PC-9 (cell line): ENCODE measurements around the gene ZNRD2. TPM values are rescaled to one million over a fixed set of nuclear protein-coding genes. Genes with fewer than 3 reads are reported as not detected.
A peak's percentile ranks its signal among the peaks of the same experiment; 100 is the strongest.

Experiments used
- BruUV-seq: library from RNA; stranded (reverse); fragments of 400-500 nt; replicated peaks from 2 replicates; lab custom pipeline; 2021; lab: Mats Ljungman, UMichigan
- CTCF ChIA-PET: fragments of 300-600 bp; sonication (Branson Sonifier 250); formaldehyde crosslinking; loops from one replicate; lab custom pipeline; 2022; ENCODE audit warnings: antibody characterized with exemption; lab: Charles Lee
- POLR2A ChIA-PET: fragments of 300-600 bp; sonication (Branson Sonifier 250); formaldehyde crosslinking; loops from one replicate; lab custom pipeline; 2022; ENCODE audit warnings: antibody characterized with exemption; ENCODE audit not compliant: unreplicated experiment; lab: Charles Lee
- DNase-seq, 2 experiments: peaks; one replicate each; pipeline versions ENCODE4 v3.0.0 to v3.0.0-alpha.2; 2015 to 2022; ENCODE audit warnings: mixed read lengths in 1 of 2
- H2AFZ ChIP-seq: fragments of 200-600 bp; sonication (generic); 2 replicates; pipeline ENCODE4 v1.8.1; 2017; ENCODE audit warnings: antibody characterized with exemption
- H3F3A ChIP-seq: fragments of 200-600 bp; sonication (generic); 2 replicates; pipeline ENCODE4 v1.8.1; 2017; ENCODE audit warnings: antibody characterized with exemption, mild to moderate bottlenecking, low read depth; ENCODE audit not compliant: insufficient read depth
- H3K27ac ChIP-seq: fragments of 200-600 bp; sonication (generic); 2 replicates; pipeline ENCODE4 v1.6.1; 2016; ENCODE audit warnings: mixed run types
- H3K27me3 ChIP-seq: fragments of 200-600 bp; sonication (generic); 2 replicates; pipeline ENCODE4 v1.6.1; 2016; ENCODE audit warnings: low read depth, mixed run types; ENCODE audit not compliant: insufficient read depth
- H3K36me3 ChIP-seq: fragments of 200-600 bp; sonication (generic); 2 replicates; pipeline ENCODE4 v1.6.1; 2016; ENCODE audit warnings: low read depth, mixed run types
- H3K4me1 ChIP-seq: fragments of 200-600 bp; sonication (generic); replicated peaks from 2 replicates; pipeline ENCODE4 v1.6.1; 2016; ENCODE audit warnings: mixed run types; ENCODE audit not compliant: insufficient read depth
- H3K4me2 ChIP-seq: fragments of 200-600 bp; sonication (generic); 2 replicates; pipeline ENCODE4 v1.6.1; 2017; ENCODE audit warnings: mixed run types
- H3K4me3 ChIP-seq: fragments of 200-600 bp; sonication (generic); 2 replicates; pipeline ENCODE4 v1.6.1; 2016; ENCODE audit warnings: mixed run types
- H3K79me2 ChIP-seq: fragments of 200-600 bp; sonication (generic); 2 replicates; pipeline ENCODE4 v1.6.1; 2017; ENCODE audit warnings: low read depth, mixed run types
- H3K9me2 ChIP-seq: fragments of 200-600 bp; sonication (generic); 2 replicates; pipeline ENCODE4 v1.8.1; 2017; ENCODE audit warnings: mild to moderate bottlenecking; ENCODE audit not compliant: insufficient read depth
- H3K9me3 ChIP-seq: fragments of 200-600 bp; sonication (generic); 2 replicates; pipeline ENCODE4 v1.8.1; 2016; ENCODE audit warnings: low read depth; ENCODE audit not compliant: insufficient read depth
- H4K20me1 ChIP-seq: fragments of 200-600 bp; sonication (generic); 2 replicates; pipeline ENCODE4 v1.8.1; 2017; ENCODE audit not compliant: insufficient read depth
- EZH2 ChIP-seq: fragments of 200-600 bp; sonication (generic); IDR thresholded peaks from 2 replicates; pipeline ENCODE4 v1.8.0; 2017; ENCODE audit warnings: antibody characterized with exemption, low read depth
- intact Hi-C: fragments of 100-400 bp; cut with micrococcal nuclease; formaldehyde crosslinking; loops from one replicate; pipeline ENCODE4 v1.10.0; 2022; ENCODE audit not compliant: unreplicated experiment
- total RNA-seq: library from RNA; stranded (reverse); gene quantifications from 2 replicates; pipeline ENCODE4 v1.2.3, GENCODE V29; 2021
- TF ChIP-seq, protein P1 (sequence below): fragments of 200-600 bp; sonication (generic); conservative IDR thresholded peaks from 2 replicates; pipeline ENCODE4 v1.6.1; 2017; ENCODE audit warnings: mixed run types, antibody characterized with exemption, mild to moderate bottlenecking, moderate library complexity

Gene ZNRD2
- total RNA-seq, 1 experiment from 2014 or later: 51.4 TPM

DNA sequence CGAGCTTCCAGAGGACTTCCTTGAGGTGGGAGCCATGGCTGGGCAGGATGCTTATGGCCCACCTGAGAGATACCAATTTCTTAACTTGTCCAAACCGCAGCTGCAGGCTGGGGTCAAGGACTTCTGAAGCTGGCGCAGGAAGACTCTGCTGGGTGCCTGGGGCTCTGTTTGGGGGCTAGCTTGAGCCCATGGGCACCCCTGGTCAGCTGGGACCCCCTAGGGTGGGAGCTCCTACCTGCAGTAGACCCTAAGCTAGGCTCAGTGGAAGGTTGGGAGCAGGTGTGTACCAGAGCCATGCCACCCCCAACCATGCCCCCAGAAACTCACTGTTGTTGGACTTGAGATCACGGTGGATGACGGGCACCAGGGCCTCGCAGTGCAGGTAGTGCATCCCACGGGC lies 42.4 kb downstream of the ZNRD2 start:
- intact Hi-C loops: no loop called here
- no peak for DNase-seq
- Histone ChIP-seq H3K79me2 (peaks cover 61% of the 10 kb centered on the region), H3K9me3 (no peaks in the 10 kb centered on the region), H3K27me3 (no peaks in the 10 kb centered on the region), H3K9me2 (no peaks in the 10 kb centered on the region), H3K4me1 (peaks cover 27% of the 10 kb centered on the region; the same call in 1 of the 2 replicates), H3K4me3 (peak overlapping the region; percentile 76; the same call in 1 of the 2 replicates), H4K20me1 (peaks cover 22% of the 10 kb centered on the region), H2AFZ (no peak overlapping the region), H3K27ac (no peak overlapping the region), H3K4me2 (peak overlapping the region; percentile 80), H3F3A (peaks cover 21% of the 10 kb centered on the region), H3K36me3 (peaks cover 1% of the 10 kb centered on the region)
- TF ChIP-seq EZH2: no peak
- TF ChIP-seq, protein P1, sequence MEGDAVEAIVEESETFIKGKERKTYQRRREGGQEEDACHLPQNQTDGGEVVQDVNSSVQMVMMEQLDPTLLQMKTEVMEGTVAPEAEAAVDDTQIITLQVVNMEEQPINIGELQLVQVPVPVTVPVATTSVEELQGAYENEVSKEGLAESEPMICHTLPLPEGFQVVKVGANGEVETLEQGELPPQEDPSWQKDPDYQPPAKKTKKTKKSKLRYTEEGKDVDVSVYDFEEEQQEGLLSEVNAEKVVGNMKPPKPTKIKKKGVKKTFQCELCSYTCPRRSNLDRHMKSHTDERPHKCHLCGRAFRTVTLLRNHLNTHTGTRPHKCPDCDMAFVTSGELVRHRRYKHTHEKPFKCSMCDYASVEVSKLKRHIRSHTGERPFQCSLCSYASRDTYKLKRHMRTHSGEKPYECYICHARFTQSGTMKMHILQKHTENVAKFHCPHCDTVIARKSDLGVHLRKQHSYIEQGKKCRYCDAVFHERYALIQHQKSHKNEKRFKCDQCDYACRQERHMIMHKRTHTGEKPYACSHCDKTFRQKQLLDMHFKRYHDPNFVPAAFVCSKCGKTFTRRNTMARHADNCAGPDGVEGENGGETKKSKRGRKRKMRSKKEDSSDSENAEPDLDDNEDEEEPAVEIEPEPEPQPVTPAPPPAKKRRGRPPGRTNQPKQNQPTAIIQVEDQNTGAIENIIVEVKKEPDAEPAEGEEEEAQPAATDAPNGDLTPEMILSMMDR: no peak
- ChIA-PET POLR2A (interaction anchor here (0.5 to 0.6 kb wide), 2 partner anchors 29 to 103 kb away, joined by 3 to 10 read pairs; no protein-coding TSS in a partner anchor), CTCF (no interaction called here)
- BruUV-seq: no TSS peak

DNA sequence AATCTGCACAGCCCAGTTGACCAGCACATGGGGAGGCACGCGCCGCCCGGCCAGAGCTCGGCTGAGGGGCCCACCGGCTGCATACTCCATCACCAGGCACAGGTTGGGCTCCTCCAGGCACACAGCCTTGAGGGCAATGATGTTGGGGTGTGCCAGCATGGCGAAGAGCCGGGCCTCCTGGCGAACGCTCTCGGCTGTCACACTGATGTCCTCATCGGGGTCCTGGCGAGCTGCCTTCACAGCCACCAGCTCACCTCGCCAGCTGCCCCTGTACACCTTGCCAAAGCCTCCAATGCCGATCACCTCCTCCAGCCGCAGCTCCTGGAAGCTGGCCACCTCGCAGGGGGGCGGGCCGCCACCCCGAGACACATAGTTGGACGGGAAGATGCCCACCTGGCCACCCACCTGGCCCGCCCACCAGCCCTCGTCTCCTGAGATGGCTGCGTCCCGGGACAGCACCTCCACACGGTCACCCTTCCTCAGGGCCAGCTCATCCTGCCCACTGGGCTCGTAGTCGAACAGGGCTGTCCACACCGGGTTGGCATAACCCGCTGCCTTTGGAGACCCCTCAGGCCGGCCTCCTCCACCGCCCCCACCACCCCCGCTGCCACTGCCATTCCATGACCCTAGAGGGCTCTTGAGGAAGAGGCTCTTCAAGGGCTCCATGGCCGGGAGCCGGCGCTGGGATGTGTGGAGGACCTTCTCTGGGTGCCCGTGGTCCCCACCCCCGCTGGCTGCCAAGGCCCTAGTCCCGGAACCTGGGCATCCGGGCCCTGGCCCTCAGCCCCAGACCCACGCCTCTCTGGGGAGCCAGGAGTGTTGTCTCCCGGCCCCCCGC lies 43.0 kb downstream of the ZNRD2 start:
- Histone ChIP-seq H3K9me3 (no peaks in the 10 kb centered on the region), H4K20me1 (peaks cover 27% of the 10 kb centered on the region), H3K79me2 (peaks cover 67% of the 10 kb centered on the region), H3K9me2 (no peaks in the 10 kb centered on the region), H3K4me2 (peak overlapping the region; percentile 80), H3K36me3 (peaks cover 7% of the 10 kb centered on the region), H3K27ac (peak overlapping the region; percentile 15; the same call in 1 of the 2 replicates), H2AFZ (peak overlapping the region; percentile 85), H3K4me1 (peaks cover 27% of the 10 kb centered on the region; the same call in 1 of the 2 replicates), H3K4me3 (peak overlapping the region; percentile 76), H3F3A (peaks cover 21% of the 10 kb centered on the region), H3K27me3 (no peaks in the 10 kb centered on the region)
- intact Hi-C loops: no loop called here
- TF ChIP-seq, protein P1: no peak
- TF ChIP-seq EZH2: no peak
- BruUV-seq: no TSS peak
- ChIA-PET POLR2A (interaction anchor here (0.6 to 0.7 kb wide), 2 partner anchors 30 to 350 kb away, joined by 4 to 10 read pairs; no protein-coding TSS in a partner anchor), CTCF (interaction anchor here (0.6 kb wide), 1 partner anchor 88 kb away, joined by 15 read pairs; the partner anchor contains the start of gene SCYL1)
- no peak for DNase-seq

DNA sequence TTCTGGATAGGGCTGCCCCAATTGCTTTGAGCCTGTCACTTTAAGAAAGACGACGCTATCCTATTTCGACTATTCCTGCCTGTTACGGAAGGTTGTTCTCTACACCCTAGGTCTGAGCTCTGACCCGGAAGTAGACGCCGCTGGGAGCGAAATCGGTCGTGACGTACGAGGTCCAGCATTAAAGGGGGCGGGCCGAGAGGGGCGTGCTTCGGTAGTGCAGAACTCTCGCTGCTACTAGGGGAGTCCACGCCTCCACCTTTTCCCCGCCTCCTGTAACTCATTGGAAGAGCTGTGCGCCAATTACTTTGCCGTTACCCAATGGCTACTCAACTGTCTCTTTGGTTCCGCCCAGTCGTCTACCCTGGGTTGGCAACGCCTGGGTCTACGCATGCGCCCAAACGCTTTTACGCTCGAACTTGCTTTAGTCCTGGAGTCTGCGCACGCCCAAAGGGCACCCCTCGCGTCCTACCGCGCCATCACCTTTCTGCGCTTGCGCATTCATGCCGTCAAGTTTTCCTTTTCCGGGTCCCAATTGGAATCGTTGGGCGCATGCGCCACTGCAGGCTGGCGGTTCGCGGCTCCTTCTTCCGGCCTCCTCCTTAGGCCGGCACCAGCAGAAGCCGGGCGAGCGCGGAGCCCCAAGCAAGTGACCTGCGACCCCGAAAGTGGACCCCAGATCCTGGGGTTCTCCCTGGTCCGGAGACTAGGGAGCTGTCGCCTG lies 45.1 kb downstream of the ZNRD2 start, which contains the start of gene PCNX3:
TSS of gene PCNX3 (plus strand) at position 548 of the 721 bp plus-strand sequence. CDS start 536 bp downstream, outside the sequence.
- peak; percentile 100 for DNase-seq
- peak within 1 kb of the TSS; percentile 93 for H3K4me3 ChIP-seq
- intact Hi-C loops: loop anchor here (1.0 to 5.0 kb wide), 8 partner anchors 23 to 243 kb away; partner anchors contain the start of genes CFL1, SIPA1 and ZNRD2
- peaks cover 38% of the 10 kb centered on the region for H4K20me1 ChIP-seq
- H3F3A ChIP-seq: peaks cover 14% of the 10 kb centered on the region
- H3K9me3 ChIP-seq: no peaks in the 10 kb centered on the region
- H3K4me2 ChIP-seq: peak within 1 kb of the TSS; percentile 99
- no peaks in the 10 kb centered on the region for H3K27me3 ChIP-seq
- H3K4me1 ChIP-seq: peaks cover 27% of the 10 kb centered on the region; the same call in 1 of the 2 replicates
- H3K36me3 ChIP-seq: peaks cover 9% of the 10 kb centered on the region
- H3K27ac ChIP-seq: peak within 1 kb of the TSS; percentile 64
- H3K79me2 ChIP-seq: peaks cover 81% of the 10 kb centered on the region
- no TSS peak for BruUV-seq
- CTCF ChIA-PET: interaction anchor here (0.6 to 1.0 kb wide), 3 partner anchors 43 to 198 kb away, joined by 4 to 7 read pairs (median 4); partner anchors contain the start of gene FAM89B
- H3K9me2 ChIP-seq: no peaks in the 10 kb centered on the region
- peak within 1 kb of the TSS; percentile 85 for H2AFZ ChIP-seq
- no peak for TF ChIP-seq EZH2
- TF ChIP-seq, protein P1: no peak
- POLR2A ChIA-PET: interaction anchor here (0.5 to 1.2 kb wide), 17 partner anchors 20 to 521 kb away, joined by 3 to 30 read pairs (median 4); partner anchors contain the start of genes EHBP1L1, KCNK7, MALAT1 and MUS81
